ENCODE measurements around the gene XPOT. TPM values are rescaled to one million over a fixed set of nuclear protein-coding genes. Genes with fewer than 3 reads are reported as not detected.

Gene XPOT
- total RNA-seq, 1 experiment from 2014 or later: 130 TPM

- no peak overlapping the region for H2BK5ac ChIP-seq (ENCODE audit: insufficient read length, low read length)
- no peak overlapping the region for H2BK20ac ChIP-seq (ENCODE audit: low read depth, low read length, poor library complexity, severe bottlenecking)
- H3K9me3 ChIP-seq (ENCODE audit: control insufficient read depth, low read depth, low read length): no peaks in the 10 kb centered on the region
- H2BK120ac ChIP-seq (ENCODE audit: low read depth, low read length, poor library complexity, severe bottlenecking): no peak overlapping the region
- H3K27me3 ChIP-seq (ENCODE audit: insufficient read depth, low read length): no peaks in the 10 kb centered on the region
- Mint-ChIP-seq H3K4me1 (no peaks in the 10 kb centered on the region), H3K36me3 (ENCODE audit: insufficient read depth in 1 of 3, low read depth in 3 of 3) (peaks cover 44 to 90% (median 83%) of the 10 kb centered on the region in 3 experiments; a peak in 6 of 7 replicates), H3K4me3 (no peak overlapping the region), H3K9me3 (no peaks in the 10 kb centered on the region), H3K27me3 (ENCODE audit: low read depth) (no peaks in the 10 kb centered on the region), H3K27ac (no peak overlapping the region)
- no peak overlapping the region for H3K27ac ChIP-seq (ENCODE audit: insufficient read length, low read depth, low read length)
- H2AFZ ChIP-seq (ENCODE audit: low read length): no peak overlapping the region
- no peak overlapping the region for H3K56ac ChIP-seq (ENCODE audit: insufficient read length, low read depth, low read length)
- no peaks in the 10 kb centered on the region for H3K79me1 ChIP-seq (ENCODE audit: insufficient read depth, low read depth, low read length, poor library complexity, severe bottlenecking)
- DNase-seq: no peak
- H3K23me2 ChIP-seq (ENCODE audit: insufficient read length, low read depth, low read length, poor library complexity, severe bottlenecking): no peaks in the 10 kb centered on the region
- no peaks in the 10 kb centered on the region for H4K20me1 ChIP-seq (ENCODE audit: control insufficient read depth, insufficient read depth, insufficient read length)
- H4K8ac ChIP-seq (replicated peaks; ENCODE audit: insufficient read length, low read depth, low read length): no peak overlapping the region
- H3T11ph ChIP-seq (ENCODE audit: low read length): no peak overlapping the region
- H2BK12ac ChIP-seq (ENCODE audit: insufficient read length, low read depth, low read length): no peak overlapping the region
- no peaks in the 10 kb centered on the region for H3K79me2 ChIP-seq (ENCODE audit: insufficient read depth, low read length)
- H3K4ac ChIP-seq (ENCODE audit: low read depth, low read length): no peak overlapping the region
- no peak overlapping the region for H3K18ac ChIP-seq (ENCODE audit: insufficient read length, low read depth, low read length)
- H3K14ac ChIP-seq (ENCODE audit: insufficient read depth, low read length): no peak overlapping the region
- H3K9ac ChIP-seq (ENCODE audit: extremely low read depth, insufficient read length, low read length): no peak overlapping the region
- H4K91ac ChIP-seq (ENCODE audit: insufficient read length, low read depth, low read length): no peak overlapping the region
- no peaks in the 10 kb centered on the region for H3K4me1 ChIP-seq (ENCODE audit: insufficient read depth, low read length)
- H2BK15ac ChIP-seq (ENCODE audit: low read depth, low read length): no peak overlapping the region
- no peak for TF ChIP-seq CTCF (conservative IDR thresholded peaks at IDR 0.05)
- no peak overlapping the region for H2AK5ac ChIP-seq (ENCODE audit: insufficient read length, low read length)
- no peak overlapping the region for H4K5ac ChIP-seq (ENCODE audit: insufficient read length, low read depth, low read length)
- no peak overlapping the region for H3K23ac ChIP-seq (ENCODE audit: insufficient read length, low read depth, low read length)
- no peak overlapping the region for H3K4me2 ChIP-seq (ENCODE audit: insufficient read depth, insufficient read length, low read length)
These were observed 14.0 kb downstream of the XPOT start for GRCh38 chr12:64418209-64418608.
